ENCODE data around the gene FOXO4.

Gene FOXO4

DNA sequence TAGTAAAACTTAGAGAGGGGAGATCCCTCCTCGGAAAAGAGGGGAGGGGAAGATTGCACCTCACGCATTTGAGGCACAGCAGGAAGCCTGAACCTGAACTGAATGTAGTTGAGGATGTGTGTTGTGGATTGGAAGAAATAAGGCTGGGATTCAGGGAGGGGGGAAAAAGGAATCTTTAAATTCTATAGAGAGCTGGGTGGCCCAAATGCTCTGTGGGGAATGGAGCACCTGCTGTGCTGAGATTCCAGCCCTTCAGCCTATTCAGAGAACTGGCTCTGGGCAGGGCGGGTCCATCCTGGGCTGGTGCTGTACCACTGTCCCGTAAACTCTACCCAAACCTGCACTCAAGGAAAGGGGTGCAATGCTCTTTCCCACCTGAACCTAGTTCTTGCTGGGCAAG is 4.1 kb downstream of the FOXO4 start:
- no peak for DNase-seq

DNA sequence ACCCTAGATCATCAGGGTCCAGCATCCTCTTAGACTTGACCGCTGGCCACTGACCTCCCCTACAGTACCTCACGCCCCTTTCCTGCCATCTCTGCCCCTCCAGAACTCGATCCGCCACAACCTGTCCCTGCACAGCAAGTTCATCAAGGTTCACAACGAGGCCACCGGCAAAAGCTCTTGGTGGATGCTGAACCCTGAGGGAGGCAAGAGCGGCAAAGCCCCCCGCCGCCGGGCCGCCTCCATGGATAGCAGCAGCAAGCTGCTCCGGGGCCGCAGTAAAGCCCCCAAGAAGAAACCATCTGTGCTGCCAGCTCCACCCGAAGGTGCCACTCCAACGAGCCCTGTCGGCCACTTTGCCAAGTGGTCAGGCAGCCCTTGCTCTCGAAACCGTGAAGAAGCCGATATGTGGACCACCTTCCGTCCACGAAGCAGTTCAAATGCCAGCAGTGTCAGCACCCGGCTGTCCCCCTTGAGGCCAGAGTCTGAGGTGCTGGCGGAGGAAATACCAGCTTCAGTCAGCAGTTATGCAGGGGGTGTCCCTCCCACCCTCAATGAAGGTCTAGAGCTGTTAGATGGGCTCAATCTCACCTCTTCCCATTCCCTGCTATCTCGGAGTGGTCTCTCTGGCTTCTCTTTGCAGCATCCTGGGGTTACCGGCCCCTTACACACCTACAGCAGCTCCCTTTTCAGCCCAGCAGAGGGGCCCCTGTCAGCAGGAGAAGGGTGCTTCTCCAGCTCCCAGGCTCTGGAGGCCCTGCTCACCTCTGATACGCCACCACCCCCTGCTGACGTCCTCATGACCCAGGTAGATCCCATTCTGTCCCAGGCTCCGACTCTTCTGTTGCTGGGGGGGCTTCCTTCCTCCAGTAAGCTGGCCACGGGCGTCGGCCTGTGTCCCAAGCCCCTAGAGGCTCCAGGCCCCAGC is 5.2 kb downstream of the FOXO4 start:
- no peak for DNase-seq

DNA sequence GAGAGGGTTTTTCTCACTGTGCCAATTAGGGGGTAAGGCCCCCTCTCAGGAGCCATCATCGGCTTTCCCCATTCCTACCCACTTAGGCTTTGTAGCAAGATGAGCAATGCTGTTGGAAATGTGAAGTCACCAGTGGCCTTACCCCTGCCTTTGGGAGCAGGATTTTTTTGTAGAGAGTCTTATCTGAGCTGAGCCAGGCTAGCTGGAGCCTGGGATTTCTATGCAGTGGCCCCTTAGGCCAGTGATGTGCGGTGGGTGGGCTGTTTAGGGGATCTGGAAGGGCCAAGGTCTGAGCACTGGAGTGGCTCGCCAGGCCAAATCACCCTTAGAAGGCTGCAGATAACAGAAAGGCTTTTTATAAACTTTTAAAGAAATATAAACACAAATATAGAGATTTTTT is 6.6 kb downstream of the FOXO4 start:
- no peak for DNase-seq

DNA sequence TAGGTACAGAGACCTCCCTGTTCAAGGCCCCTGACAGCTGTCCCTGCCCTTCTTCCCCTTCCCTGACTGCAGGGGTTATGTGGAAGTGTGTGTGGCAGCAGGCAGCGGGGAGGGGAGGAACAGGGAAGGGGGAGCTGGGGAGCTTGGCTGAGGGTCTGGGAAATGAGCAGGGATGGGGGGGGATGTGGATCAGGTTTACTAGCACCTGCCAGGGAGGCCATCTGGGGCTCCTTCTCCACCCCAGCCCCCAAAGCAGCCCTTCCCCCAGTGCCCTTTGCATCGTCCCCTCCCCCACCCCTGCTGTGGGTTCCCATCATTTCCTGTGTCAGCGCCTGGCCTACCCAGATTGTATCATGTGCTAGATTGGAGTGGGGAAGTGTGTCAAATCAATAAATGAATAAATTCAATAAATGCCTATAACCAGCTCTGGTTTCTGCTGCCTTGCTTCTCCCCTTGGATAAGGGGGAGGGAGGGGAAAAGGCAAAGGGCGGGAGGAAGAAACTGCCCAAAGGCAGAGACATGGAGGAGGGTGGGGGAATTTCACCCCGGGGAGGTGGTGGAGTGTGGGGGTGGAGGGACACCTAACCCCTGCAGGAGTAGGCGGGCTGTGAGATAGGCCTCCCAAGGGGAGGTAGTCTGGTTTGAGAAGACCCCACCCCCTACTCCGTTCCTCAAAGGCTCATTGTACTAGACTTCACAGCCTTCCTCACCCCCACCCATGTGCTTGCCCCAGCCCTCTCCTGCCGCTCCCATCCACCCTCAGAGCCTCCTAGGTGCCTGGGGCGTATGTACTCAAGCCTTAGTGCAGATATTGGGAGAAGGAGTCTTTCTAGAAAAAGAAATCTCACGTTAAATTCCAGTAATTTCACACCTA is 7.7 kb downstream of the FOXO4 start:
- peak in 3 of 58 donors; percentile 0 to 14 (median 1) for DNase-seq

DNA sequence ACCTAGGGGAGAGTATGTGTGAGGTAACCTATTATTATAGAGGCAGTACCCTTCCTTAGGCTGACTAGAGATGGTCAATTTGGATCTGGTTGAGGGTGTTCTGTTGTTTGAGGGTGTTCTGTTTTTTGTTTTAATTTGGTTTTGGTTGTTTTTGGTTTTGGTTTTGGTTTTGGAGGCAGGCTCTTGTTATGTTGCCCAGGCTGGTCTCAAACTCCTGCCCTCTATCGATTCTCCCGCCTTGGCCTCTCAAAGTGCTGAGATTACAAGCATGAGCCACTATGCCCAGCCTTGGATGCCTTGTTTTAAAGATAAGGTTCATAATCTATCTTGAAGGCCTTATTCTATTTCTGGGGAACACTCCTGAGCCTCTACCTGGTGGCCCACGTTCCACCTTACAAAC is 10.0 kb downstream of the FOXO4 start:
- DNase-seq: no peak

DNA sequence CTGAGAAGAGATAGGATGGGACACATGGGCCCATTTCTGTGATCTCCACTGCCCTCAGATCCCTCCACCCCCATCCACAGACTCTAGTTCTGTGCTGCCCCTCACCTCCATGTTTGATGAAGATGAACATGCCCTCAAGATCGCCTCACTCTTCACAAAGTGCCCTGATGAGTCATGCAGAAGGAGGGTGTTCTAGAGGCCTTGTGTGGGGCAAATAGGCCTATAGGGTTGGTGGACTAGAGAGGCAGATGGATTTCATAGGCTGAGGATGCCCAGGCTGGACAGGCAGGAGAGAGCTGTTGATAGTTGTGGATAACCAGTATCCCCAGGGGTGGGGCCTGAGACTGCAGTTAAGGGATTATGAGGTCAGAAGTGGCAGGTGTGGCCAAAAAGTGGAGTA is 10.8 kb downstream of the FOXO4 start, which contains the start of gene CXorf65:
TSS of gene CXorf65 (minus strand) at position 314 of the 400 bp plus-strand sequence. CDS start at position 130, 184 bp downstream.
- no peak for DNase-seq

DNA sequence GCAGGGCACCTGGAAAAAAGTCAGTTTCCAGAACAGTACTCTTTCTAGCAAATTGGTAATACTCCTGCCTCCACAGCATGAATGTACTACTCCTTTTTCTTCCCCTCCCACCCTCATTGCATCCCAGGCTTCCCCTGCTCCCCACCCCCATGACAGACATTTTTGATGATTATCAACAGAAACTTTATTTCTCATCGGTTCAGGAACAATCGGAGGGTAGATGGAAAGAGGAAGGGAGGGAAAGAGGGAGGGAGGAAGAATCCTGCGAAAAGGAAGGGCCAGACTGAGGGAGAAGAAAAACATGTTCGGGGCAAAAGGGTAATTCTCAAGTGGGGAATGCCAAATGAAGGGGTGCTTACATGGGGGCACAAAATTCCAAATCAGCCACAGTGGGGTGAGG is 11.6 kb downstream of the FOXO4 start:
- DNase-seq: no peak

DNA sequence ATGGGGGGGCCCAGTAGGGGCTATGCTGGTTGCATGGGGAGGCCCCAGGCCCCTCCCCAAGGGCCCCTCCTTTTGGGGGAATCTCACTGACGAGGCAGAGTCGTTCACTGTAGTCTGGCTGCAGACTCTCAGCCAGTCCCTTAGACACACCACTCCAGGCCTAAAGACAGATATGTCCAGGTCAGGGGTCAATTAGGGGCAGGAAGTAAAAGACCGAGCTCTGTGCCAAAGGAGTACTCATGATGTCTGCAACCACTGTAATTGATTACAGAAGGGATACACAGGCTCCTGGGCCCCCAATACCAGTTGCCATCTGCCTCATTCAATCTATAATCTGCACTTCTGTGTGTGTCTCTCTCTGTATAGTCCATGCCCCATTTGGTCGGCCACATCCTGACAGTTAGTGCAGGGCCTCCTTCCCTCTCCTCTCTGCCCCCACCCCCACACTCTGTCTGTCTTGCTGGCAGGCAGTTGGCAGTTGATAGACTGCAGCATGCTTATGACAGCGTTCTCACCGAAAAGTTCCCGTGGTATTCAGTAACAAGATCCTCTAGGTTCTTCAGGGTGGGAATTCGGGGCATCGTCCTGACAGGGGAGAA is 12.2 kb downstream of the FOXO4 start:
- no peak for DNase-seq

DNA sequence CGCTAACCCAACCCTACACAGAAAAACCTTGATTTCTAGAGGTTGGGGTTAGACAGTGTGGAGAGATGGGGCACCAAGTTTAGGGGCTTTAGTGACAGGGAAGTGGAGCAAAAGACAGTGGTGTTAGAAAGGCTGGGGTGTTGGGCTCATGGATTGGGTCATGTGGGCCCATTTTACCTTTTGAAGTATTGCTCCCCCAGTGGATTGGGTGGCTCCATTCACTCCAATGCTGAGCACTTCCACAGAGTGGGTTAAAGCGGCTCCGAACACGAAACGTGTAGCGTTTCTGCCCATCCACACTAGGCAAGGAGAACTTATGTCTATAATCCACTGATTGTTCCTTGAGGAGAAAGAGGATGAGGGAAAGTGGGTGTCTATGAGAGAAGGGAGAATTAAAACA is 13.4 kb downstream of the FOXO4 start:
- no peak for DNase-seq

DNA sequence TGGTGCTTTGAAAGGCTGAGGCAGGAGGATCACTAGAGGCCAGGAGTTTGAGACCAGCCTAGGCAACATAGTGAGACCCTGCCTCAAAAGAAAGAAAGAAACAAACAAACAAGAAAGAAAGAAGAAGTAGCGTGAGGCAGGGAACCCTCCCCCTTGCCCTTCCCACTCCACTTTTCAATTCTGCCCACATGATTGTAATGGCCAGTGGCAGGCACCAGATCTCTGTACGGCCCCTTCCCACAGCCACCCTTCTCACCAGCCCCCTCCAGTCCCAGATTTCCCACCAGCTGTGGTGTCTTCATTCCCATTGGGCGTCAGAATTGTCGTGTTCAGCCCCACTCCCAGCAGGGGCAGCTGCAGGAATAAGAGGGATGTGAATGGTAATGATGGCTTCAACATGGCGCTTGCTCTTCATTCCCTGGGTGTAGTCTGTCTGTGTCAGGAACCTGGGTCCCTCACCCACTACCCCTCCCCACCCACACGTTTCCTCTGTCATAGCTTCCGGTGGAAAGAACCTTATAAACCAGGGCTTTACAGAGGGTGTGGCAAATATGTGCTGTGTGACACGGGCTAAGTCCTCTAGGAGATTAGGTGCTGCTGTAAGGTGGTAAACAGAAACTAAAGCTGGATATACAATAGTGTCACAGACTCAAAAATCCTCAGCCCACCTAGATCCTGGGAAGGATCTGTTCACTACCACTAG is 15.6 kb downstream of the FOXO4 start, which contains the start of gene IL2RG:
TSS of gene IL2RG (minus strand) at position 437 of the 703 bp plus-strand sequence. CDS start at position 399, 38 bp downstream.
- no peak for DNase-seq

DNA sequence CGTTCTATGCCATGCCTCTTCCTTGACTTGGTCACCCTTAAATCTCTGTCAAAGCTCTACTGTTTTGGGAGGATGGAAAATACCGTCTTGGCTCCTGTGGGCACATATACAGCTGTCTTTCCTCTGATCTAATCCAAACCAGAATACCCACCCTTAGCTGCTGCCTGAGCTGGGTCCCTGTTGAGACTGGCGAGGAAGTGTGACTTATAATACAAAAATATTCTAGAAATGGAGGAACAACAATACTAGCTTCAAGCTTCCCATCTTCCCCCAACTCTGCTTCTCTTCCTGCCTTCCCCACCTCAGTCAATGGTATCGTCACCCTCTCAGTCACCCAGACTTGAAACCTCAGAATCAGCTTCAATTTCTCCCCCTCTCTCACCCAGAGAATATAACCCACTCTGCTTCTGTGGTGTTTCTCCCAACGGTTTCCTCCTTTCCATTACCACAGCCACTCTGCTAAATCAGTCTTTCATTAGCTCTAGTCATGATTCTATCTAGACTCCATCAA is 16.3 kb downstream of the FOXO4 start:
- no peak for DNase-seq

DNA sequence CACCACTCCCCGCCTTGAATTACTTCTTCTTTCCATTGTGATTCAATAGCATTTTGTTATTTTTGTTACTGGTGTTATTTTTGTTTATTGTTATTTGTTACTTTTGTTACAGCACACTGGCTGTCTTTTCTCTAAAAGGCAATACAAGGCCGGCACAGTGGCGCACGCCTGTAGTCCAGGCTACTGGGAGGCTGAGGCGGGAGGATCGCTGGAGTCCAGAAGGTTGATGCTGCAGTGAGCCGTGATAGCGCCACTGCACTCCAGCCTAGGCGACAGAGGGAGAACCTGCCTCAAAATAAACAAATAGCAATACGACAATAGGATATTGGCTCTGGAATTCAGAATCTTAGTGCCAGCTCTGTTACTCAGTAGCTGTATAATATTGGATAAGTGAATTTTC is 21.7 kb downstream of the FOXO4 start:
- DNase-seq: no peak

DNA sequence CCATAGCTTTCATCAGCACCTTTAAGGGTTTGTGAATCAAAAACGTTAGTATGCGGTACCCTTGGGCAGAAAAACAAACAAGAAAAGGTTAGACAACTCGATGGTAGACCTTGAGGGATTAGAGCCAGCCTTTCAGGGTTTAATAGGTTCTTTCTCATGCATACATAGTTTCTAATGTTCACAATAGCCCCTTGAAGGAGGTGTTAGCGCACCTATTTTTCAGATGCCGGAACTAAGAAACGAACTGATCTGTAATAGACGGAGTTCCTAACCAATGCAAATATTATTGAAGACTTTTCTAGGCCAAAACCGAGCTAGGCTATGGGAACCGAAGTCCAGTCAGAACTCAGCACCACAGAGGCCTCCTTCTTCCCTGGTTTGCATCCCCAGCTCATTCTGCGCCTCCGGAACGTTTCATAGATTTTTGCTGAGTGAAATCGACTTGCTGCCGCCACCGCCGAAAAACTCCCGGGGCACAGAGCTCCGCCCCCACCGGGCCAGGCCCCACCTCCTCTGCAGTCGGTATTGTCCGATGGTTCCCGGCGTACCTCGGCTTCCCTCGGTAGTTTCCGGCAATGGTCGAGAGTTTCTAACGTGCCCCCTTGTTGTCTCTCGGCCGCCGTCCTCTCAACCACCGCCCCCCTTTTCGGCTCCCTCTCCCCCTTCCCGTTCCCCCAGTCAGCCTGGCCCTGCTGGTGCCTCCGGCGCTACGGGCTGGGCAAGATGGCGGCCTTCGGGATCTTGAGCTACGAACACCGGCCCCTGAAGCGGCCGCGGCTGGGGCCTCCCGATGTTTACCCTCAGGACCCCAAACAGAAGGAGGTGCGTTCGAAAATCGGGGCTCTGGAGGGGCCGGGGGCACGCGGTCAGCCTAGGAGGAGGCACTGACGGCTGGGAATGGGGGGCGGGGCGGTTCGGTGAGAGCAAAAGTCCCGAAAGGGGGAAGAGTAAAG is 22.7 kb downstream of the FOXO4 start, which contains the start of gene MED12:
TSS of gene MED12 (plus strand) at position 565 of the 953 bp plus-strand sequence. CDS start at position 724, 159 bp downstream.
- DNase-seq: peak; percentile 13 to 89 (median 76)

DNA sequence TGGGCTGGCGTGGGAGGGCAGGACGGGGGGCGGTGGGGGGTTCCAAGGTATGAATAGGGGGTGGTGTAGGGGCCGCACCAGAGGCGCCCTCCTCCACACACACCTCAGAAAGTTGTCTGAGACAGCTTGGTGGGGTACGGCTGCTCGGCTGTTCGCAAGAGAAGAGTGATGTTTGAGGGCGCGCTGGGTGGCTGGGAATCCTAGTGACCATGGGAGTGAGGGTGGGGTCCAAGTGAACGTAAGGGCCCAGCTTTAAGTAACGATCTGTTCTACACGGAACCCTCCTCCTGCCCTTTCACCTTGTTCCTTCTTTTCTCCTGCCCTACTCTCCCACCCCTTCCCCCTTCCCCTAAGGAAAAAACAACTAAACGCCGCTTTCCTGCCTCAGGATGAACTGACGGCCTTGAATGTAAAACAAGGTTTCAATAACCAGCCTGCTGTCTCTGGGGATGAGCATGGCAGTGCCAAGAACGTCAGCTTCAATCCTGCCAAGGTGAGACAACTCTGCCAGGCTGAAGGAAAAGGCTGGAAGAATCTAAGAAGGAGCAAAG is 23.4 kb downstream of the FOXO4 start:
- DNase-seq: peak in 2 of 58 donors; percentile 15 to 27

DNA sequence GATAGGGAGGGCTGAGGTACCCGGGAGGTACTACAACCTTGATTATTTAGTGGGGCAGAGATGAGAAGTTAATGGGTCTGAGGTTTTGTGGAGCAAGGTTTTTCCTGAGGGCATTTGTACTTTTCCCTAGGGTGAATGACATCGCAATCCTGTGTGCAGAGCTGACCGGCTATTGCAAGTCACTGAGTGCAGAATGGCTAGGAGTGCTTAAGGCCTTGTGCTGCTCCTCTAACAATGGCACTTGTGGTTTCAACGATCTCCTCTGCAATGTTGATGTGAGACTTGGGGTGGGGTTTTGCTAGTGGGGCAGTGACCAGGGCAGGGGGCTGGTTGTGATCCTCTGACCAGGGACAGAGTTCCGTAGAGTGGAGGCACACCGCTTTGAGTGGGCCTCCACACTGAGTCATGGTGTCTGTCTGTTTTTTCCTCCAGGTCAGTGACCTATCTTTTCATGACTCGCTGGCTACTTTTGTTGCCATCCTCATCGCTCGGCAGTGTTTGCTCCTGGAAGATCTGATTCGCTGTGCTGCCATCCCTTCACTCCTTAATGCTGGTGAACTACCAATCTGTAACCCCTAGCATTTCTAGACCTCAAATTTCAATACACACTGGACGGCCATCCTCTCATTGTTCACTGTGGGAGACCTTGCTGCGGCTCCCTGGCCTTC is 32.6 kb downstream of the FOXO4 start:
- DNase-seq: no peak

DNA sequence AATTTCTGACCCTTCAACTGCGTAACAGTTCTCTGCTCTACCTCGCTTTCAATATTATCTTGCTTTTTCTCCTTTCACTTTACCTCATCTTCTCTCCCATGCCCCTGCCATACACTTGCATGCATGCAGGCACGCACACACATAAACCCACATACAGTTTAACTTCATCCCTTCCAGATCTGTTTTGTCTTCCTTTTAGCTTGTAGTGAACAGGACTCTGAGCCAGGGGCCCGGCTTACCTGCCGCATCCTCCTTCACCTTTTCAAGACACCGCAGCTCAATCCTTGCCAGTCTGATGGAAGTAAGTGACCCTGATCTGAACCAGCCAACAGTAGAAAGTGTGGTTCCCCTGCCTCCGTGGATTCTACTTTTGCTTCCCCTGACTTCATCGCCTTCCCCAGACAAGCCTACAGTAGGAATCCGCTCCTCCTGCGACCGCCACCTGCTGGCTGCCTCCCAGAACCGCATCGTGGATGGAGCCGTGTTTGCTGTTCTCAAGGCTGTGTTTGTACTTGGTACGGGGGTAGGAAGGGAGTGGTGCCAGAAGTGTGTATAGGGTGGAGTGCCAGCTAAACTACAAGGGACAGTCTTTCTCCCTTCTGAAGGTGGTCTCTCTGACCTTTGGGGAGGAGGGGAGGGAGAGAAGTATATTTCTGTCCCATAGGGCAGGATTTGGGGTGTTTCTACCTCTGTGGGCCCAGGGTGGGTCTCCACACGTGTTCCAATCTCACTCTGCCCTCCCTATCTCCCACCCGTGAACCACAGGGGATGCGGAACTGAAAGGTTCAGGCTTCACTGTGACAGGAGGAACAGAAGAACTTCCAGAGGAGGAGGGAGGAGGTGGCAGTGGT is 33.5 kb downstream of the FOXO4 start:
- peak in 52 of 58 donors; percentile 1 to 68 (median 27) for DNase-seq

DNA sequence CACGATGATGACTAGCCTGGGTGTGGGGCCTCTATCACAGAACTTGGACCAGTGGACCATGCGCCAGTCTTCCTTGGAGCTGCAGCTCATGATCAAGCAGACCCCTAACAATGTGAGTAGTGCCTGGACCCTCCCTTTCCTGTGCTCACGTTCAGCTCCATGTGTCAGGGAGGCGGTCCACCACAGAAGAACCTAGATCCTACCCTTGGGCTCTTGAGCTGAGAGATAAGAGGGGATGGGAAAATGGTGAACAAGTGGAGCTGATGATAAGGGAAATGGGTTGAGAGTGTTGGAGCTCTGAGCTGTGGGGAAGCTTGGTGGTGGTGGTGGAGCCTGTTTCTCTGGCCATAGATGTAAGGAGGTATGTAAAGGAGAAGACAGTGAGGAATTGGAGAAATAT is 35.9 kb downstream of the FOXO4 start:
- DNase-seq: no peak

All from anterior cingulate cortex (tissue), 58 donors.